Activated CD4-positive, alpha-beta T cell treated with anti-CD3 and anti-CD28 coated beads, Interleukin-2, amount 10 ng/mL, durations not matched to agents 7 days and 5 days (primary cell): ENCODE results near the gene BPIFB6. TPM values are rescaled to one million over a fixed set of nuclear protein-coding genes. Genes with fewer than 3 reads are reported as not detected.

ENCODE experiments used
- CTCF ChIA-PET: fragments of 350-600 bp; sonication (Branson Sonifier 250); formaldehyde crosslinking; loops from one replicate; lab custom pipeline; 2021; ENCODE audit warnings: antibody characterized with exemption; lab: Charles Lee
- POLR2A ChIA-PET: fragments of 350-600 bp; sonication (Branson Sonifier 250); formaldehyde crosslinking; loops from one replicate; lab custom pipeline; 2021; ENCODE audit warnings: antibody characterized with exemption; lab: Charles Lee
- DNase-seq: peaks from one replicate; pipeline ENCODE4 v3.0.0-alpha.2; 2020
- H3K27ac Mint-ChIP-seq: one replicate; pipeline ENCODE4 v1.8.0; 2021; ENCODE audit warnings: mild to moderate bottlenecking, moderate library complexity, mixed read lengths
- H3K27me3 Mint-ChIP-seq: one replicate; pipeline ENCODE4 v1.8.0; 2021; ENCODE audit warnings: mixed read lengths
- H3K36me3 Mint-ChIP-seq: one replicate; pipeline ENCODE4 v1.8.0; 2021; ENCODE audit warnings: low read depth, mixed read lengths
- H3K4me1 Mint-ChIP-seq: one replicate; pipeline ENCODE4 v1.8.0; 2021; ENCODE audit warnings: mixed read lengths
- H3K4me3 Mint-ChIP-seq: one replicate; pipeline ENCODE4 v1.8.0; 2021; ENCODE audit warnings: mild to moderate bottlenecking, moderate library complexity, mixed read lengths
- H3K9me3 Mint-ChIP-seq: one replicate; pipeline ENCODE4 v1.8.0; 2021; ENCODE audit warnings: mixed read lengths
- total RNA-seq, 2 experiments: library from RNA; stranded (reverse); gene quantifications; one replicate each; pipeline ENCODE4 v1.2.3, GENCODE V29; 2021

The BPIFB6 gene
- total RNA-seq, 2 experiments from 2014 or later, result not detected

DNA sequence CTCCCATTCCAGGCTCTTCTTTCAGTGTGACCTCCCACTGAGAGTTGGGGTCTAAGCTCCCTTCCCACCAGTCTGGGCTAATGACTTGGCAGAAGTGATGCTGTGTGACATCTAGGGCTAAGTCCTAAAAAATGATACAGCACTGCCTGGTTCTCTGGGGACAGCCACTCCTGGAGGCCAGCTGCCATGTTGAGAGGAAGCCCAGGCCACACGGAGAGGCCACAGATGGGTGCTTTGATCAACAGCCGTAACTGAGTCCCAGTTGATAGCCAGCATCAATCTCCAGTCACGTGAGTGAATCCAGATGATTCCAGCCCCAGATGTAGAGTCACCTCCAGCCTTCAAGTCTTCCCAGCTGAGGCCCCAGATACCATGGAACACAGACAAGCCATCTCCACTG lies 41.0 kb upstream of the BPIFB6 start:
- H3K36me3 Mint-ChIP-seq, result peaks cover 8% of the 10 kb centered on the region
- DNase-seq, result no peak
- no peak overlapping the region for H3K27ac Mint-ChIP-seq
- peaks cover 14% of the 10 kb centered on the region for H3K9me3 Mint-ChIP-seq
- CTCF ChIA-PET, result interaction anchor here (0.5 to 2.9 kb wide), 3 partner anchors 14 to 138 kb away, joined by 3 to 11 read pairs (median 3); no protein-coding TSS in a partner anchor
- POLR2A ChIA-PET, result no interaction called here
- H3K4me3 Mint-ChIP-seq, result no peak overlapping the region
- H3K27me3 Mint-ChIP-seq, result no peaks in the 10 kb centered on the region
- peaks cover 13% of the 10 kb centered on the region for H3K4me1 Mint-ChIP-seq

DNA sequence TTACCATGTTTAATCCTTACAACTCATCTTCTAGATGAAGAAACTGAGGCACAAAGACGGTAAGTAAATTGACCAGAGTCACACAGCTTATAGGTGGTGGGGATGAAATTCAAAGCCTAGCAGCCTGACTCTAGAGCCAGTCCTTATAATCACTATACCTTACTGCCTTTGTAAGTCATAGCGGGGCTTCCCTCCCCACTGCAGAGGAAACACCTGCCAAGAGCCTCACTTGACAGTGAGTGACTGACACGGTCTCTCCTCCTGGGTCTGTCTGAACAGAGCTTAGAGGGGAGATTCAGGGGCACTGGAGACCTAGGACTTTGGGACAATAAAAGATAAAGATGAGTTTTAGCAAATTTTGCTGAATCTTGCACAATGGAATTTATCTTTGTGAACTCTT lies 40.1 kb upstream of the BPIFB6 start:
- CTCF ChIA-PET, result interaction anchor here (1.0 to 2.9 kb wide), 2 partner anchors 10 to 15 kb away, joined by 3 to 11 read pairs; no protein-coding TSS in a partner anchor
- no peak overlapping the region for H3K4me3 Mint-ChIP-seq
- peaks cover 20% of the 10 kb centered on the region for H3K9me3 Mint-ChIP-seq
- POLR2A ChIA-PET, result no interaction called here
- no peak overlapping the region for H3K27ac Mint-ChIP-seq
- peaks cover 8% of the 10 kb centered on the region for H3K36me3 Mint-ChIP-seq
- DNase-seq, result no peak
- H3K27me3 Mint-ChIP-seq, result no peaks in the 10 kb centered on the region
- H3K4me1 Mint-ChIP-seq, result peaks cover 13% of the 10 kb centered on the region

DNA sequence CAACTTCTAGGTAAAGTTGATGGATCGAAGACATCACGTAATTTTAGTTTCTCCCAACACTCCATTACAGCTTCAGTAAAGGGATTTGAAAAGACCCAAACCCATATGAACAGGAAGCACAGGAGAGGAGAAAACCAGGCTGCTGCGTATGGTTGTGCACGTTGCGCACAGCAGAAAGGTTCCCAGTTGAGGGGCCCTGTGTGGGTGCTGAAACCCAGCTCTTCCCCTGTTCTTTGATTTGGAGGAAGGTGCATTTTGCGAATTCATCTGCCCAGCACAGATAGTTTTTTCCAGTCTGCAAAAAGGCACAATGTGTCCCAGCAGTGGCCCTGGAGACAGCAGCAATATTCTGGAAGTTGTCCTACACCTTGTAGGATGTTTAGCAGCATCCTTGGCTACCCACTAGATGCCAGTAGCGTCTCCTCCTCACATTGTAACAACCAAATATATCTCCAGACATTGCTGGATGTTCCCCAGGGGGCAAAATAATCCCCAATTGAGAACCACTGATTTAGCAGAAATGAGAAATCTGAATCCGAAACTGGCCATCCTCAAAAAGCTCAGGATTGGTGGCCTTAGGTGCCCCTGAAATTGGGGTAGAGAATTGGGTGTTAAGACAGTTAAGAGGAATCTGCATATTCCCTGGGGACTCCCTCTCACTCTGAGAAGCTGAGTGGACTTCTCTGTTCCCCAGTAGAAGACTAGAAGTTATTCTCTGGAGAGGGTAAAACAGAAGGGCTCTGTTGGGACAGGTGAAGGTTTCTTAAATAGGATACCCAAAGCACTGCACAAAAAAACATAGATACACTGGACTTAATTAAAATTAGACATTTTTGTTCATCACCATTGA lies 39.4 kb upstream of the BPIFB6 start:
- Mint-ChIP-seq H3K4me1 (peaks cover 13% of the 10 kb centered on the region), H3K9me3 (peaks cover 26% of the 10 kb centered on the region), H3K27me3 (no peaks in the 10 kb centered on the region), H3K4me3 (no peak overlapping the region), H3K27ac (no peak overlapping the region), H3K36me3 (peaks cover 8% of the 10 kb centered on the region)
- POLR2A ChIA-PET, result interaction anchor here (0.6 kb wide), 1 partner anchor 52 kb away, joined by 4 read pairs; no protein-coding TSS in a partner anchor
- CTCF ChIA-PET, result interaction anchor here (1.0 kb wide), 1 partner anchor 10 kb away, joined by 3 read pairs; no protein-coding TSS in a partner anchor
- no peak for DNase-seq

DNA sequence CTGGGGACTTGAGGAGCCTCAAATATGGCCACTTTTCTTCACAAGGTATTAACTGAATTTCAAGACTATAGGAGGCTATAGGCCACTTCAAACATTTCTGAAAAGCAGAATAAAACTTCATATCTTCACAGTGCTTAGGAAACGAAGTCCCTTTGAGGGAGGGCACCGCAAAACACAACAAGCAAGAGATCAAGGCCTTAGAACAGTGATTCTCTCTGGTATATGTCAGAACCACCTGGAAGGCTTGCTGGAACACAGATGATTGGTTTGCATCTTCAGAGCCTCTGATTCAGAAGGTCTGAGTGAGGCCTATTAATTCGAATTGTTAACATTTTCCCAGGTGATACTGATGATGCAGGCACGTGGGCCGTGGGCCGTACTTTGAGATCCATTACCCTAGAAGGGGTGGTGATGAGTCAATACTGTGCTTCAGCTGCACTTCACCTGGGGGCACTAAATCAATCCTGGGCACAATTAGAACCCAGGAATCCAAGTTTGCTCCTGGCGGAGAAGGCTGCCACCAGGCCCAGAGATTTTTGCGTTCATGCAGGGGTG lies 37.9 kb upstream of the BPIFB6 start:
- H3K27ac Mint-ChIP-seq, result no peak overlapping the region
- H3K9me3 Mint-ChIP-seq, result peaks cover 29% of the 10 kb centered on the region
- H3K4me3 Mint-ChIP-seq, result no peak overlapping the region
- peaks cover 8% of the 10 kb centered on the region for H3K36me3 Mint-ChIP-seq
- ChIA-PET POLR2A (no interaction called here), CTCF (interaction anchor here (3.5 kb wide), 1 partner anchor 12 kb away, joined by 9 read pairs; the partner anchor contains the start of gene SUN5)
- H3K27me3 Mint-ChIP-seq, result no peaks in the 10 kb centered on the region
- peaks cover 19% of the 10 kb centered on the region for H3K4me1 Mint-ChIP-seq
- DNase-seq, result no peak

DNA sequence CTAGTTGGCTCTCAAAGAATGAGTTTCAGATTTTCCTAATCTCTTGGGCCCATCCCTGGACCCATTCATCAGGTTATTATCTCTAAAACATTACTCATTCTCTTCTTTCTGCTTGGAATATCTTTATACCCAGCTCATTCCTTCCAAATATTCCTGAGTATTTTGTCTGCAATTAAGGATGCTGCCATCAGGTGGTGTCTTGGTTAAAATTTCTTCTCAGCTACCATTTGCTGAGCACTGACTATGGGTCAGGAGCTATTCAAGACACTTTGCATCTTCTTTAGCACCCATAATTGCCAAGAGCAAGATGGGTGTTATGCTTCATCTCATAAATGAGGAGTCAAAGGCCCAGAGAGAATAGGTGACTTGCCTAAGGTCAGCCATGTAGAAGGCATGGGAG lies 35.6 kb upstream of the BPIFB6 start:
- Mint-ChIP-seq H3K4me3 (no peak overlapping the region), H3K4me1 (peaks cover 19% of the 10 kb centered on the region), H3K27ac (no peak overlapping the region), H3K9me3 (peaks cover 29% of the 10 kb centered on the region), H3K27me3 (no peaks in the 10 kb centered on the region), H3K36me3 (peaks cover 8% of the 10 kb centered on the region)
- ChIA-PET POLR2A (no interaction called here), CTCF (interaction anchor here (0.6 to 3.5 kb wide), 2 partner anchors 9 to 139 kb away, joined by 6 to 9 read pairs; partner anchors contain the start of gene SUN5)
- DNase-seq, result no peak

GRCh38 chr20:32997431-32997830 lies 34.0 kb upstream of the BPIFB6 start:
- POLR2A ChIA-PET, result no interaction called here
- H3K27ac Mint-ChIP-seq, result no peak overlapping the region
- CTCF ChIA-PET, result no interaction called here
- no peak for DNase-seq
- H3K27me3 Mint-ChIP-seq, result peaks cover 2% of the 10 kb centered on the region
- peaks cover 14% of the 10 kb centered on the region for H3K4me1 Mint-ChIP-seq
- peaks cover 8% of the 10 kb centered on the region for H3K36me3 Mint-ChIP-seq
- H3K4me3 Mint-ChIP-seq, result no peak overlapping the region
- peaks cover 29% of the 10 kb centered on the region for H3K9me3 Mint-ChIP-seq

GRCh38 chr20:32999603-33000250 lies 31.7 kb upstream of the BPIFB6 start:
- no peak overlapping the region for H3K4me3 Mint-ChIP-seq
- no peak overlapping the region for H3K27ac Mint-ChIP-seq
- peaks cover 6% of the 10 kb centered on the region for H3K36me3 Mint-ChIP-seq
- peaks cover 22% of the 10 kb centered on the region for H3K9me3 Mint-ChIP-seq
- no peak for DNase-seq
- H3K27me3 Mint-ChIP-seq, result peaks cover 2% of the 10 kb centered on the region
- peaks cover 12% of the 10 kb centered on the region for H3K4me1 Mint-ChIP-seq
- CTCF ChIA-PET, result interaction anchor here (0.6 to 1.3 kb wide), 5 partner anchors 11 to 277 kb away, joined by 3 read pairs; no protein-coding TSS in a partner anchor
- POLR2A ChIA-PET, result no interaction called here

- H3K4me1 Mint-ChIP-seq, result peaks cover 17% of the 10 kb centered on the region
- DNase-seq, result no peak
- POLR2A ChIA-PET, result interaction anchor here (0.6 kb wide), 1 partner anchor 34 kb away, joined by 4 read pairs; no protein-coding TSS in a partner anchor
- H3K4me3 Mint-ChIP-seq, result no peak overlapping the region
- peak overlapping the region; percentile 9 for H3K27ac Mint-ChIP-seq
- peaks cover 17% of the 10 kb centered on the region for H3K9me3 Mint-ChIP-seq
- H3K27me3 Mint-ChIP-seq, result peaks cover 2% of the 10 kb centered on the region
- peaks cover 2% of the 10 kb centered on the region for H3K36me3 Mint-ChIP-seq
- CTCF ChIA-PET, result interaction anchor here (0.6 to 1.3 kb wide), 5 partner anchors 12 to 1642 kb away, joined by 3 read pairs; no protein-coding TSS in a partner anchor
These were observed 30.5 kb upstream of the BPIFB6 start for GRCh38 chr20:33000802-33001466.

- Mint-ChIP-seq H3K27me3 (peaks cover 2% of the 10 kb centered on the region), H3K36me3 (peaks cover 2% of the 10 kb centered on the region), H3K4me3 (no peak overlapping the region), H3K9me3 (peaks cover 9% of the 10 kb centered on the region), H3K4me1 (peaks cover 16% of the 10 kb centered on the region), H3K27ac (no peak overlapping the region)
- ChIA-PET POLR2A (no interaction called here), CTCF (interaction anchor here (1.0 kb wide), 1 partner anchor 16 kb away, joined by 3 read pairs; no protein-coding TSS in a partner anchor)
- no peak for DNase-seq
These were observed 29.2 kb upstream of the BPIFB6 start for GRCh38 chr20:33002087-33002808.

GRCh38 chr20:33004141-33004751 lies 27.2 kb upstream of the BPIFB6 start, which contains the start of gene SUN5:
Gene SUN5 (minus strand): TSS chr20:33004433. CDS start chr20:33004340, 93 bp downstream.
- peaks cover 6% of the 10 kb centered on the region for H3K9me3 Mint-ChIP-seq
- H3K4me1 Mint-ChIP-seq, result peaks cover 10% of the 10 kb centered on the region
- peaks cover 2% of the 10 kb centered on the region for H3K36me3 Mint-ChIP-seq
- peaks cover 2% of the 10 kb centered on the region for H3K27me3 Mint-ChIP-seq
- no peak within 1 kb of the TSS for H3K27ac Mint-ChIP-seq
- POLR2A ChIA-PET, result no interaction called here
- CTCF ChIA-PET, result interaction anchor here (1.0 to 2.3 kb wide), 9 partner anchors 9 to 117 kb away, joined by 3 to 9 read pairs (median 4); no protein-coding TSS in a partner anchor
- no peak within 1 kb of the TSS for H3K4me3 Mint-ChIP-seq
- DNase-seq, result no peak

- Mint-ChIP-seq H3K36me3 (peaks cover 2% of the 10 kb centered on the region), H3K4me3 (no peak overlapping the region), H3K27me3 (peaks cover 2% of the 10 kb centered on the region), H3K9me3 (peaks cover 6% of the 10 kb centered on the region), H3K4me1 (peaks cover 10% of the 10 kb centered on the region), H3K27ac (no peak overlapping the region)
- ChIA-PET POLR2A (interaction anchor here (0.7 kb wide), 1 partner anchor 96 kb away, joined by 3 read pairs; no protein-coding TSS in a partner anchor), CTCF (interaction anchor here (0.7 to 2.3 kb wide), 11 partner anchors 10 to 116 kb away, joined by 3 to 9 read pairs (median 3); no protein-coding TSS in a partner anchor)
- DNase-seq, result peak; percentile 51
These were observed 26.3 kb upstream of the BPIFB6 start for GRCh38 chr20:33005132-33005566.
